Measurements from ENCODE around the gene B3GAT1. TPM values are rescaled to one million over a fixed set of nuclear protein-coding genes. Genes with fewer than 3 reads are reported as not detected.

The B3GAT1 gene
- total RNA-seq, 3 donors from 2014 or later: 0.16 to 2.9 (median 2.8) TPM

DNA sequence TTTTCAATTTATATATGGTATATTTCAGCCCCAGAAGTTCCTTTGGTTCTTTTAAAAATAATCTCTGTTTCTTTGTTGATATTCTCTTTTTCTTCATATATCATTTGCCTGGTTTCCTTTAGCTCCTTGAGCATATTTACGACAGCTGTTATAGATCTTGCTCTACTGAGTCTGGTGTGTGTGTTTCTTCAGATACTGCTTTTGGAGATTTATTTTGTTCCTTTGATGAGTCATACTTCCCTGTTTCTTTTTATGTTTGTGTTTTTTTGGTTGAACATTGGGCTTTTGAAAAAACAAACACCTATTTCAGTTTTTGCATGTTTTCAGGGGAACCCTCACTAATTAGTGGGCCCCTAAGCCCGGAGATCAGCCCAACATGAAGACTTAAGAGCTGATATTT, 56.9 kb downstream of the B3GAT1 start:
- H3K27ac ChIP-seq: no peak overlapping the region
- no peaks in the 10 kb centered on the region for H3K36me3 ChIP-seq
- H3K4me1 ChIP-seq: no peaks in the 10 kb centered on the region
- H3K27me3 ChIP-seq: no peaks in the 10 kb centered on the region
- TF ChIP-seq POLR2A (IDR thresholded peaks at IDR 0.05): no peak
- intact Hi-C loops (cut with DNase I; ENCODE audit: low total_unique reads): no loop called here
- H3K9me3 ChIP-seq: no peaks in the 10 kb centered on the region
- H3K4me3 ChIP-seq: no peak overlapping the region
- DNase-seq (ENCODE audit: low spot score in 2 of 2): no peak

DNA sequence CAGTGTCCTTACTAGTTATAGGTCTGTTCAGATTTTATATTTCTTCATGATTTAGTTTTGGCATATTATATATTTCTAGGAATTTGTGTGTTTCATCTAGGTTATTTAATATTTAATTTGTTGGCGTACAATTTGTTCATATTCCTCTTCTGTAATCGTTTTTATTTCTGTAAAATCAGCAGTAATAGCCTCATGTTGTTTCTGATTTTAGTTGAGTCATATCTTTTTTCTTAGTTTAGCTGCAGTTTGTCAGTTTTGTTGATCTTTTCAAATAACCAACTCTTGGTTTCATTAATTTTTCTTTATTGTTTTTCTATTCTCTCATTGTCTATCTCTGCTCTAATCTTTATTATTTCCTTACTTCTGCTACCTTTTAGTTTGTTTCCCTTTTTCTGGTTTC, 59.9 kb downstream of the B3GAT1 start:
- no peak for TF ChIP-seq POLR2AphosphoS5 (IDR thresholded peaks at IDR 0.05)
- TF ChIP-seq, protein P1, sequence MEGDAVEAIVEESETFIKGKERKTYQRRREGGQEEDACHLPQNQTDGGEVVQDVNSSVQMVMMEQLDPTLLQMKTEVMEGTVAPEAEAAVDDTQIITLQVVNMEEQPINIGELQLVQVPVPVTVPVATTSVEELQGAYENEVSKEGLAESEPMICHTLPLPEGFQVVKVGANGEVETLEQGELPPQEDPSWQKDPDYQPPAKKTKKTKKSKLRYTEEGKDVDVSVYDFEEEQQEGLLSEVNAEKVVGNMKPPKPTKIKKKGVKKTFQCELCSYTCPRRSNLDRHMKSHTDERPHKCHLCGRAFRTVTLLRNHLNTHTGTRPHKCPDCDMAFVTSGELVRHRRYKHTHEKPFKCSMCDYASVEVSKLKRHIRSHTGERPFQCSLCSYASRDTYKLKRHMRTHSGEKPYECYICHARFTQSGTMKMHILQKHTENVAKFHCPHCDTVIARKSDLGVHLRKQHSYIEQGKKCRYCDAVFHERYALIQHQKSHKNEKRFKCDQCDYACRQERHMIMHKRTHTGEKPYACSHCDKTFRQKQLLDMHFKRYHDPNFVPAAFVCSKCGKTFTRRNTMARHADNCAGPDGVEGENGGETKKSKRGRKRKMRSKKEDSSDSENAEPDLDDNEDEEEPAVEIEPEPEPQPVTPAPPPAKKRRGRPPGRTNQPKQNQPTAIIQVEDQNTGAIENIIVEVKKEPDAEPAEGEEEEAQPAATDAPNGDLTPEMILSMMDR (IDR thresholded peaks at IDR 0.05): no peak
- TF ChIP-seq POLR2A (IDR thresholded peaks at IDR 0.05): no peak
- H3K36me3 ChIP-seq: no peaks in the 10 kb centered on the region
- no peak overlapping the region for H3K27ac ChIP-seq
- no peaks in the 10 kb centered on the region for H3K27me3 ChIP-seq
- no peaks in the 10 kb centered on the region for H3K4me1 ChIP-seq
- no peak for DNase-seq (ENCODE audit: low spot score in 2 of 2)
- H3K4me3 ChIP-seq: no peak overlapping the region
- H3K9me3 ChIP-seq: no peaks in the 10 kb centered on the region
- intact Hi-C loops (cut with DNase I; ENCODE audit: low total_unique reads): no loop called here

DNA sequence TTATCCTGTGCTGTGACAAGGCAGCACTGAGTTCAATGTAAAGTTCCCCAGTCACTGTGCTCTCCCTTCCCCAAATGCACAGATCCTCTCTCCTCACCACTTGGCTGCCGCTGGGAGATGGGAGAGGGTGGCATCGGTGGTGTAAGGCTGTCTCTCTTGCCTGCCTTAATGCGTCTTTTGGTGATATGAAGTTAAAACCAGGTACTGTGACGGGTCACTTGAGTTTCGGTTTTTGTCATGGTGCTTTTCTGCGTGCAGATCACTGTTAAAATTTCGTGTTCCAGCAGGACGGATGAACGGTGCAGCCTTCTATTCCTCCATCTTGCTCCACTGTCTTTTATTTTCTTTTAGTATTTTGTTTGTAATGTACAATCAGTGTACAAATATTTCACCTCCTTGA, 61.7 kb downstream of the B3GAT1 start:
- no peak for TF ChIP-seq POLR2AphosphoS5 (IDR thresholded peaks at IDR 0.05)
- TF ChIP-seq, protein P1 (IDR thresholded peaks at IDR 0.05): no peak
- TF ChIP-seq POLR2A (IDR thresholded peaks at IDR 0.05): no peak
- no peaks in the 10 kb centered on the region for H3K27me3 ChIP-seq
- H3K9me3 ChIP-seq: no peaks in the 10 kb centered on the region
- H3K36me3 ChIP-seq: no peaks in the 10 kb centered on the region
- H3K4me3 ChIP-seq: no peak overlapping the region
- intact Hi-C loops (cut with DNase I; ENCODE audit: low total_unique reads): no loop called here
- no peaks in the 10 kb centered on the region for H3K4me1 ChIP-seq
- no peak overlapping the region for H3K27ac ChIP-seq
- no peak for DNase-seq (ENCODE audit: low spot score in 2 of 2)

DNA sequence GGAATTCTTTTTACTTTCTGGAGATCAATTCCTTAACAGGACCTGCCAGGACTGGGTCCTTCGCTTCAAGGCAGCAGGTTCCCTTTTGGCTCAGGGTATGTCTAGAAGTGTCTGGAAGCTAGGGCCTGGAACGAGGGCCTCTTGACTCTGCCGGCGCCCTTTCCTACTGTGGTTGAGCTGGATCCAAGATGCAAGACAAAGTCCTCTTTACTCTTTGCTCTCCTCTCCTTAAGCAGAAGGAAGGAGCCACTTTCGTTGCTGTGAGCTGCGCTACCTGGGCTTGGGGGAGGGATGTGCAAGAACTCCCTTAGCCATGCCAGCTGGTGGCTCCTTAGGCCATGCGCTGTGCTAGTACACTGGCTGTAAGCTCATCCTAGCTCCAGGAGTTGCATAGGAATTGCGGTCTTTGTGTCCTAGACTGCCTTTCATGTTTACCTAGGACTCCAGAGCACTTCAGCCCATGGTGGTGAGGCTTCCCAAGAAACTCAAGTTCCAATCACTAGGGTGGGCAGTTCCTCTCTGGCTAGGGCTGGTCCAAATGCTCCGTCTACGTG, 62.2 kb downstream of the B3GAT1 start:
- no peaks in the 10 kb centered on the region for H3K36me3 ChIP-seq
- H3K4me1 ChIP-seq: no peaks in the 10 kb centered on the region
- no peaks in the 10 kb centered on the region for H3K9me3 ChIP-seq
- no peak for TF ChIP-seq POLR2AphosphoS5 (IDR thresholded peaks at IDR 0.05)
- TF ChIP-seq, protein P1 (IDR thresholded peaks at IDR 0.05): no peak
- TF ChIP-seq POLR2A (IDR thresholded peaks at IDR 0.05): no peak
- H3K27me3 ChIP-seq: no peaks in the 10 kb centered on the region
- no peak for DNase-seq (ENCODE audit: low spot score in 2 of 2)
- intact Hi-C loops (cut with DNase I; ENCODE audit: low total_unique reads): no loop called here
- no peak overlapping the region for H3K27ac ChIP-seq
- no peak overlapping the region for H3K4me3 ChIP-seq

DNA sequence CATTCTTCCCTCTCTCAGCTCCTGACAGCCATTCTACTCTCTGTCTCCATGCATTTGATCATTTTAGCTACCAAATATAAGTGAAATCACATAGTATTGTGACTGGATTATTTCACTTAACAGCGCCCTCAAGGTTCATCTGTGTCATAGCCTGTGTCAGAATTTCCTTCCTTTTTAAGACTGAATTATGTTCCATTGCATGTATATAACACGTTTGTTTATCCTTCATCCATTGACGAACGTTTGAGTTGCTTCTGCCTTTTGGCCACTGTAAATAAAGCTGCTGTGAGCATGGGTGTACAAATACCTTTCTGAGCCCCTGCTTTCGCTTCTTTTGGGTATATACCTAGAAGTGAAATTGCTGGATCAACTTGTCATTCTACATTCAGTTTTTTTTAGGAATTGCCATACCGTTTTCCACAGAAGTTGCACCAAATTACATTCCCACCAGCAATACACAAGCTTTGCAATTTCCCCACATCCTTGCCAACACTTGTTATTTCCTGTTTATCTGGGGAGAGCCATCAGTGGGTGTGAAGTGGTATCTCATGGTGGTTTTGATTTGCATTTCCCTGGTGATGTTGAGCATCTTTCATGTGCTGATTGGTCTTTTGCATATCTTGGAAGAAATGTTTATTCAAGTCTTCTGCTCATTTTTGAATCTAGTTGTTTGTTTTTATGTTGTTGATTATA, 62.8 kb downstream of the B3GAT1 start:
- H3K4me1 ChIP-seq: no peaks in the 10 kb centered on the region
- intact Hi-C loops (cut with DNase I; ENCODE audit: low total_unique reads): no loop called here
- no peak for DNase-seq (ENCODE audit: low spot score in 2 of 2)
- no peaks in the 10 kb centered on the region for H3K36me3 ChIP-seq
- H3K27ac ChIP-seq: no peak overlapping the region
- no peaks in the 10 kb centered on the region for H3K9me3 ChIP-seq
- no peak overlapping the region for H3K4me3 ChIP-seq
- no peaks in the 10 kb centered on the region for H3K27me3 ChIP-seq
- TF ChIP-seq, protein P1 (IDR thresholded peaks at IDR 0.05): no peak
- TF ChIP-seq POLR2AphosphoS5 (IDR thresholded peaks at IDR 0.05) (no peak), POLR2A (IDR thresholded peaks at IDR 0.05) (no peak)

Measured in breast epithelium (tissue), 4 donors.